ENCODE results near the gene TBL3.
A peak's percentile ranks its signal among the peaks of the same experiment; 100 is the strongest.
"Not testable (repeated sequence)": the region's sequence is repeated elsewhere in the genome, so short reads cannot be mapped to it uniquely, and the experiment has no call there.

TBL3 gene

GRCh38 chr16:2002406-2003230 lies 30.8 kb downstream of the TBL3 start:
- DNase-seq, result no peak

DNA sequence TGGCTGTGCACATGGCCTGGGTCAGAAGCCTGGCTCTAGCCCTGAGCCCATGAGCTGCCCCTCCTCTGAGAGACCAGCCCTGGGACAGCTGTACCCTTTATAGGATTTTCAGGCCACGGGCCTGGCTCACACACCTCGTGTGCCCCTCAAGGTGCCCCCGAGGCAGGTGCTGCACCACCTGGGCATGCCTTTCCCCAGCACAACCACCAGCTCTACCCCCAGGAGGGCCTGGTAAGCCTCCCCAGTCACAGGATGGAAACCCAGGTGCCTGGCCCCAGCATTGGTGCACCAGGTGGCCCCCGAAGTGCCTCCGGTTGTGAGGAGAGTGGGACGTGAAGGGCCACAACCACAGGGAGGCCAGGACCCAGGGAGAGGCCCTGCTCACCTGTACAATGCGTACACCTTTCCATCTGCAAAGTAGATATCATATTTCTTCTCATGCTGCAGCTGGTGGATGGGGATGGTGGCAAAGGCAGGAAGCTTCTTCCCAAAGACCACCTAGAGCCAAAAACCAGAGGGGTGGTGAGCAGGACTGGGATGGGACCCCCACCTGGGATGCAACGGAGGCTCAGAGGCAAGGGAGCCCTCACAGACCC lies 31.5 kb downstream of the TBL3 start:
- no peak for DNase-seq

DNA sequence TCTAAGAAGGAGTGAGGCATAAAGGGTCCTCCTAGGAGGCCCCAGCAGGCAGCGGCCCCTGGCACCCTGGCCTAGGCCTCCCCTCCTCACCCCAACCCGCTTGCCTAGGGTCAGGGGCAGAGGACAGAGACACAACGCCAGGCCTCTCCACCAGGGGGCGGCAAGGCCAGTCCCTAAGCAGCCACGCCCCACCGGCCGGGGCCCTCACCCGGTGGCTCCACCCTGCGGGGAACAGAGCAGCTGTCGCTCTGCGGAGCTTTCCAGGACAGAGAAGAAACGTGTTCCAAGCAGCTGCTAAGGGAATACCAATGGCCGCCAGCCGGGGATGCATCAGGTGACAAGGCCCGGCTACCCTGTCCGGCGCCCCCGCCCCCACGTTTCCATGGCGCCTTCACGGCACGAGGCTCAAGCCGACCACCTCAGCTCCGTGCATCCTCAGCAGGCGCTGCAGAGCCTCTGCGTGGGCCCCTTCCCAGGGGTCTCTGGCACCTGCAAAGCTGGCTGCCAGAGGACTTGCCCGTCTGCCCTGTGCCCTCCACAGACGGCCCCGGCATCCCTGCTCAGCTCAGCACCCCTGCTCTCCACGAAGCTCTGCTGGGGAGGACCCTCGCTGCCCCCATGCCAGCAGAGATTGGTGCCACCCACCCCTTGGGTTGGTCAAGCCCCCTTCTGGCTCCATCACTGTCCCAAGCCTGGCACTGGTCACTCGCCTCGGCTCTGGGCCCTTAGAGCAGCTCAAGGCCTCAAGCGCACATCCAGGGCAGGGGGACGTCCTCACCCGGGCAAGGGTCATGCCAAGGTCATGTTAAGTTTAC lies 32.2 kb downstream of the TBL3 start:
- DNase-seq, result peak; percentile 94

- DNase-seq, result no peak
Measured at GRCh38 chr16:2004795-2005517, 33.1 kb downstream of the TBL3 start.

- no peak for DNase-seq
Measured at GRCh38 chr16:2005646-2006045, 33.8 kb downstream of the TBL3 start.

- no peak for DNase-seq
Measured at GRCh38 chr16:2006317-2006716, 34.5 kb downstream of the TBL3 start.

DNA sequence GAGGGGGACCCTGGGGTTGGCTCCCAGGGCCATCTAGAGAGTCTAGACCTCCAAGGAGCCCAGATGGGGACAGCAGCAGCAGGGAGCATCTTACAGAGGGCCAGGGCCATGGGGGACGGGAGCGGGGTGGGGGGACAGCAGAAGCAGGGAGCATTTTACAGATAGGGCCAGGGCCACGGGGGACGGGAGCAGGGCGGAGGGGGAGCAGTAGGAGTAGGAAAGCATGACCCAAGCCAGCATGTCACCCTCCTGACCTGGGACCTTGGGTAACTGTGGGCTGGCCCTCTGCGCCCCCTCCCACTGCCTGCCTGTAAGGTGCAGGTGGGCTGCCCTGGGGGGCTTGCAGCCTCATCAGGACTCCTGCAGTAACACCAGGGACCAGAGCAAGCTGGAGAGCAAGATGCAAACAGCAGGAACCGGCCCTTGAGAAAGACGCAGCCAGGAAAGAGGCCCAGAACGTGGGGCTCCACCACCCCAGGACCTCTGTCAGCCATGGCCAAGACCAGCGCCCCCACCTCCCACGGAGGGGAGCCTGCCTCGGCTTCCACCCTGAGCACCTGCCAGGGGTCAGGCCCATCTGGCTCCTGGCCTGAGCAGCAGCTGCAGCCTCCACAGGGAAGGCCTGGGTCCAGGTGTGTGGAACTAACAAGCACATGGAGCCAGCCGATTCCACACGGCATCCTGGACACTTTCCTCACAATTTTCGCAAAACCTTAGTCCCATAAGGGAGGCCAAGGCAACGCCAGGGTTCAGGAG lies 35.4 kb downstream of the TBL3 start:
- DNase-seq, result no peak

DNA sequence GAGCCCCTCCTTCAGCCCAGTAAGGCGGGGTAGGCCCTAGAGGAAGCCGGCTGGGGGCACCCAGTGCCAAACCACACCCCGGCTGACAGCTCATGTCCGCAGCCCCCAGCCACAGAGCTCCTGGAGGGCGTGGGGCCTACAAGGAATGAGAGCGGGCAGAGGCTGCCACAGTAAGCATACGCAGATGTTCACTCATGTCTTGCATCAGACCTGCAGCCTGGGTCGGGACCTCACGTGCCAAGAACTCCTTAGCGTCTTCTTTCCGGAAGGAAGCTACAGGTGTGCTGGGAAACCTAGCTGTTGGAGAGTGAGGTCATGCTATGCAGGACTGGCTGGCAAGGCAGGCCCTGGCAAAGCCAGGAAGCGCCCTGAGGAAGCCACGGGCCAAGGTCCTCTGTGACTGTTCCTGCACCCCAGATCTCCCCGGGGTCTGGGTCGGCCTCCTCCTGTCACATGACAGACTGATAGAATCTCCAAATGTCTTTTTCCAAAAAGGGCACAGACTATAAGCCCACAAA lies 36.2 kb downstream of the TBL3 start:
- DNase-seq, result peak; percentile 60

DNA sequence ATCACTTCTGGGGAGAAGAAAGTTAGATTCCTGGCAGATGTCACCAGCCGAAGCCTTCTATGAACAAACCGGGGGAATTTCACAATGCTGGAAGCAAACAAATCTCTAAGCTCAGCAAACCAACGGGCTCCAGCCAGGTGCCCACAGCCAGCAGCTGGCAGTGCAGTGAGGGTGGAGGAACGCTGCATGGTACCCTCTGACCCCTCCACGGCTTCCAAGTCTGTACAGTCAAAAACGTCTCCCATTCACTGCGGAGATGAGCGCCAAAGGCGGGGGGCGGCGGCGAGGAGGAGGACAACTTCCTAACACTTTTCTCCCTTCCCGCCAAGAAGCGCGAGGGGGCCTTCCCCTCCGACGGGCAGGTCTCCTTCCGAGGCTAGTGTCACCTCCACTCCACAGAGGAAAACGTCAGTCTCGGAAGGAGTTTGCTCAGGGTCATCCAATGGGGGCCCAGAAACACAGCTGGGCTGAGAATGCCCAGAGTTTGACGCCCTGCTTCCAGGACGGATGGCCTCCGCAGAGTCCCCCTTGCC lies 36.8 kb downstream of the TBL3 start:
- peak; percentile 52 for DNase-seq

DNA sequence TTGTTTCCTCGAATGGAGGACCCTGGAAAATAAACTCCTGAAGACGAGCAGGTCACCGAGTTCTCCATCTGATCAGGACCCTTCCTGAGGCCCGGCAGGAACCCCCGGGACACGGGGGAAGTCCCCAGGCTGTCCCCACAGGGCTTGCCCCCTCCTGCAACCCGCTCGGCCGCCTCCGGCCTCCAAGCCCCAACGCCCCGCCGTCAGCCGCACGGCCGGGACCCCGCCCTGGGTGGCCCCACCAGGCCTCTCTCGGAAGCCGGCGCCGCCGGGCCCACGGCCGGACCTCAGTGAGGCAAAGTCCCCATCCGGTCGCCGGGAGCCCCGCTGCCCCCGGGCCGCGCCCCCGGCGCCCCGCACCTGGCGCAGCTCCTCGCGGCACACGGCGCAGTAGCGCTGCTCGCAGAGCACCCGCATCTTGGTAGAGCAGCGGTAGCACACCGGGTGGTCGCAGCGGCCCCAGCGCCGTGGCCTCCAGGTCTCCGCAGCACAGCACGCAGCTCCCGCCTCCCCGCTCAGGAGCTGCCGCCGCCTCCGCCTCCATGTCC lies 37.4 kb downstream of the TBL3 start:
- peak; percentile 36 for DNase-seq

DNA sequence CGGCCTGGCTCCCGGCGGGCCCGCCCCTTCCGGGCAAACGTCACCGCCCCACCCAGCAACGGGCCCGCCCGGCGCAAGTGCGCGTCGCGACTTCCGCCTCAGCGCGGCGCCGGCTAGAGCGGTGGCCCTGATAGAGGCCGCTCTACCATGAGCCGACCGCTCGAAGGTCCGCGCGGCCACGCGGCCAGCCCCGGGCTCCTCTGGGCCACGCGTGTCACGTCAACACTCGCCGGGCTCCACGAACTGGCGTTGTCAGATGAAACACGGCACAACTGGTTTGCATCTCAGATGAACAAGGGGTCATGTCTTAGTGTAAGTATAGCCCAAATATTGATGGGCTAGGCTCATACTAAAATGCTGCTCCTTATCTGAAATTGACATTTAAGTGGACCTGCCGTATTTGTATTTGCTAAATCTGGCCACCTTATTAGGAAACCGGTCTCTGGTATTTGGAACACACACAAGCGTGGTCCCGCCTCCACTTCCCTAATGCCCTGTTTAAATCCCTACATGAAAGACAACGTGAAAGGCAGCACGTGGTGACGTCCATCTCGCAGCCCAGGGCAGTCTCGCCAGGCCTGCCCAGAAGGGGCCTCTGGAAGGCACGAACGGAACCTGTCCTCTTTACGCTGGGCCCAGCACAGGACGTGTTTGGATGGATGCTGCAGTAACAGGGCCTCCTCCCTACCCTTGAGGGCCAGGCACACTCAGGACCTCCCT lies 38.1 kb downstream of the TBL3 start, which contains the start of gene ZNF598:
TSS of gene ZNF598 (minus strand) at position 31 of the 720 bp plus-strand sequence.
- peak; percentile 88 for DNase-seq

DNA sequence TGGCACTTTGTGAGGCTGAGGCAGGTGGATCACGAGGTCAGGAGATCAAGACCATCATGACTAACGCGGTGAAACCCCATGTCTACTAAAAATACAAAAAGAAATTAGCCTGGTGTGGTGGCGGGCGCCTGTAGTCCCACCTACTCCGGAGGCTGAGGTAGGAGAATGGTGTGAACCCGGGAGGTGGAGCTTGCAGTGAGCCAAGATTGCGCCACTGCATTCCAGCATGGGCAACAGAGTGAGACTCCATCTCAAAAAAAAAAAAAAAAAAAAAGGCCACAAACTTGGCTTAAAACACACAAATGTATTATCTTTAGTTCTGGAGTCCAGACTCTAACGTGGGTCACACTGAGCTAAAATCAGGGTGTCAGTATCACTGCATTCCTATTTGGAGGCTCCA lies 39.9 kb downstream of the TBL3 start:
- DNase-seq, result not testable (repeated sequence)

DNA sequence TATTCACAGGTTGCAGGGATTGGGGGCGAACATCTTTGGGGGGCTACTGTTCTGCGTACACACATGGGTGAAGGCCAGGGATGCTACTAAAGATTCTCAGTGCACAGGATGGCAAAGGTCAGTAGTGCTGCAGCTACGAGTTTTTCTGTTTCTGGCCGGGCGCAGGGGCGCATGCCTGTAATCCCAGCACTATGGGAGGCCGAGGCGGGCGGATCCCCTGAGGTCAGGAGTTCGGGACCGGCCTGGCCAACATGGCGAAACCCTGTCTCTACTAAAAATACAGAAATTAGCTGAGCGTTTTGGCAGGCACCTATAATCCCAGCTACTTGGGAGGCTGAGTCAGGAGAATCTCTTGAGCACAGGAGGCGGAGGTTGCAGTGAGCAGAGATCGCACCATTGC lies 41.7 kb downstream of the TBL3 start:
- no peak for DNase-seq

DNA sequence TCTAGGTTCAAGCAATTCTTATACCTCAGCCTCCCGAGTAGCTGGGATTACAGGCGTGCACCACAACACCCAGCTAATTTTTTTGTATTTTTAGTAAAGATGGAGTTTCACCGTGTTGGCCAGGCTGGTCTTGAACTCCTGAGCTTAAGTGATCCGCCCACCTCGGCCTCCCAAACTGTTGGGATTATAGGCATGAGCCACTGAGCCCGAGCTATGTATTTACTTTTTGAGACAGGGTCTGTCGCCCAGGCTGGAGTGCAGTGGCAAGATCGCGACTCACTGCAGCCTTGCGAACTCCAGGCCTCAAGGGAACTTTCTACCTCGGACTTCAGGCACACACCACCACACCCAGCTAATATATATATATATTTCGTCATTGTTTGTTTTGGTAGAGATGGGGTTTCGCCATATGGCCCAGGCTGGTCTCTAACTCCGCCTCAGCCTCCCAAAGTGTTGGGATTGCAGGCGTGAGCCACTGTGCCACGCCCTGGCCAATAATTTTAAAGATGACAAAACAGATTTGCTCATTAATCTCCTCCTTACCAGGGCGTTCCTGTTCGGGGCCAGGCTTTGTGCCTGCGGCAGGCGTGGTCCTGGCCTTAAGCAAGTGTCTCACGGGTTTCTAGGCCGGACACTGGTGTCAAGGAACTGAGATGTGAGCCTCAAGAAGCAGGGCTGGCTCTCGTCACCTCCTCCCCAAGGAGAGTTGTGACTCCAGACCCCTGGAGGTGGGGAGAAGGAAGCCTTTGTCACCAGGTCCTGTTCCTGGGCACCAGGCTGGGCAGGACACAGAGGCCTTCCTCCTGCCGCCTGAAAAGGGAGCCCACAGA lies 43.5 kb downstream of the TBL3 start:
- DNase-seq, result no peak

- DNase-seq, result no peak
Measured at GRCh38 chr16:2015947-2016208, 44.0 kb downstream of the TBL3 start.

DNA sequence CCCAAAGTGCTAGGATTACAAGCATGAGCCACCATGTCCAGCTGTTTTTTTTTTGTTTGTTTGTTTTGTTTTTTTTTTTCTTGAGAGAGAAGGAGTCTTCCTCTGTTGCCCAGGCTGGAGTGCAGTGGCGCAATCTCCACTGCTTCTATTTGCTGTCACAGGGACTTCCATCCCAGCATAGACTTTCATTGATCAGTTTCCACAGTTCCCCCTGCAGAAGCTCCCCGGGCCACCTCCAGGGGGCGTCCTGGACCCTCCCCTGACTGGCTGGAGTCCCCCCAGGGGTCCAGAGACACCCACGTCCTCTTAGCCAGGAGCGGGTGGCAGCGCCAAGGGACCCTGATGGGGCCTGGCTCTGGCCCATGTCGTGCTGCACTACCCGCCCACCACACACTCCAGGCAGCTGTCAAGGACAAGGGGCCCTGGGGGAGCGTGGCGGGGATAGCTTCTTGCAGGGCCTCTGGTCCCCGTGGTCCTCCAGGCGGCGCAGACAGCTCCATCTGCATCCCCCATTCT lies 44.6 kb downstream of the TBL3 start:
- no peak for DNase-seq

GRCh38 chr16:2019518-2019920 lies 47.7 kb downstream of the TBL3 start, which contains the start of gene NPW:
Gene NPW (plus strand): TSS chr16:2019785.
- no peak for DNase-seq

- no peak for DNase-seq
Measured at GRCh38 chr16:2019921-2020831, 48.3 kb downstream of the TBL3 start.

- DNase-seq, result peak; percentile 30
Measured at GRCh38 chr16:2022723-2023091, 50.9 kb downstream of the TBL3 start.
